Skeletal muscle satellite cell (primary cell): ENCODE results near the gene COL24A1.
A peak's percentile ranks its signal among the peaks of the same experiment; 100 is the strongest.

ENCODE experiments used
- H3K27me3 ChIP-seq: 2 replicates; pipeline ENCODE4 v1.7.0; 2013; ENCODE audit warnings: low read length; ENCODE audit not compliant: control insufficient read depth, insufficient read depth
- H3K36me3 ChIP-seq: 2 replicates; pipeline ENCODE4 v1.7.0; 2013; ENCODE audit warnings: mild to moderate bottlenecking, control low read depth, low read length; ENCODE audit not compliant: insufficient read depth
- H3K4me1 ChIP-seq: 2 replicates; pipeline ENCODE4 v1.7.0; 2013; ENCODE audit warnings: low read length; ENCODE audit not compliant: control insufficient read depth, insufficient read depth
- H3K4me2 ChIP-seq: 2 replicates; pipeline ENCODE4 v1.7.0; 2013; ENCODE audit warnings: mild to moderate bottlenecking, low read length
- H3K4me3 ChIP-seq: 2 replicates; pipeline ENCODE4 v1.7.0; 2013; ENCODE audit warnings: low read length
- H3K9ac ChIP-seq: 2 replicates; pipeline ENCODE4 v1.7.0; 2013; ENCODE audit warnings: mild to moderate bottlenecking, low read depth, low read length, moderate library complexity
- H3K9me3 ChIP-seq: replicated peaks from 2 replicates; pipeline ENCODE4 v1.7.0; 2013; ENCODE audit warnings: mild to moderate bottlenecking, control low read depth, low read length

The COL24A1 gene

DNA sequence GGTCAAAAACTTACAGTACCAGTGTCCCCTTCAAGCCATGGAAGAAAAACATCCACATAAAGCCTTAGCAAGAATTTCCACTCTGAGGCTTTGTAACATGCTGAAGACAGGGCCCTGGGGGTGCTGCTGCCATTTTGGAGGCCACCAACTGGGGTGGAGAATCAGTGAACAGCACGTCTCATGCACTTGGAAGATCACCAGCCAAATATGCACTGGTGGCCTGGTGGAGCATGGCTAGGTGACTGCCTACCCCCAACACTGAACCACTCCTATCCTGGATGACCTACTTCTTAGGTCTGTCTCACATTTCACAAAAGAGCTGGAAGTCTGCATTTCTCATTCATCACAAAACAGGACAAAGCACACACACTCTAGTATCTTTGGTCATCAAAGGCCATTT, 126.4 kb downstream of the COL24A1 start:
- no peaks in the 10 kb centered on the region for H3K4me1 ChIP-seq
- no peak overlapping the region for H3K4me2 ChIP-seq
- no peaks in the 10 kb centered on the region for H3K36me3 ChIP-seq
- H3K9me3 ChIP-seq, result no peaks in the 10 kb centered on the region
- H3K9ac ChIP-seq, result no peak overlapping the region
- no peaks in the 10 kb centered on the region for H3K27me3 ChIP-seq
- H3K4me3 ChIP-seq, result no peak overlapping the region

DNA sequence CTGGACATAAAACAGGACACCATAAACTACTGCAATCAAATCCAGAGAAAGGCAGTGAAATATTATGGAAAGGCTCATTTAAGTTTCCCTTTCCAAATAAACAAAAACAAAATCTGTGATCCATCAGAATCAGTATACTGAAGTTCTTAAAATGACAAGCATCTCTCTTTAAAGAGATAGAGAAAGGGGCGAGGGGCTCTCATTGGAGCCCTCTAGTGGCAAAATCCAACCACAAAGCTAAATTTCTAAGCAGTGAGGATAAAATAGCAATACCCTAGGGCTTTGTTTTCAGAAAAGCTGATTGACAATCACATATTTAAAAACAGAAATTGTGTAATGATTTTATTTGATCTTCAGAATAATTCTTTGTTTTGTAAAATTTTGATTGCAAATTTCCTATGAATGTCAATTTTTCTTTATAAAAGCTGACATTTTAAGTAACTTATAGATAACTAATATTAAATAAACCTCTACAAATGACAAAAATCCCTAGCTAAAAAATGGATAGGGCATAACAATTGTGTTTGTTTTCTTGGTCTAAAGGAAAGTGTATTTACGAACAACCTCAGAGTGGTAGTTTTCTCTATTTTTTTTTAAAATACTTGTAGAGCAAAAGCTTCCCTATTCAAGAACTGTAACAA, 138.2 kb downstream of the COL24A1 start:
- Histone ChIP-seq H3K4me2 (no peak overlapping the region), H3K36me3 (no peaks in the 10 kb centered on the region), H3K9ac (no peak overlapping the region), H3K9me3 (no peaks in the 10 kb centered on the region), H3K4me3 (no peak overlapping the region), H3K4me1 (peaks cover 3% of the 10 kb centered on the region), H3K27me3 (no peaks in the 10 kb centered on the region)

DNA sequence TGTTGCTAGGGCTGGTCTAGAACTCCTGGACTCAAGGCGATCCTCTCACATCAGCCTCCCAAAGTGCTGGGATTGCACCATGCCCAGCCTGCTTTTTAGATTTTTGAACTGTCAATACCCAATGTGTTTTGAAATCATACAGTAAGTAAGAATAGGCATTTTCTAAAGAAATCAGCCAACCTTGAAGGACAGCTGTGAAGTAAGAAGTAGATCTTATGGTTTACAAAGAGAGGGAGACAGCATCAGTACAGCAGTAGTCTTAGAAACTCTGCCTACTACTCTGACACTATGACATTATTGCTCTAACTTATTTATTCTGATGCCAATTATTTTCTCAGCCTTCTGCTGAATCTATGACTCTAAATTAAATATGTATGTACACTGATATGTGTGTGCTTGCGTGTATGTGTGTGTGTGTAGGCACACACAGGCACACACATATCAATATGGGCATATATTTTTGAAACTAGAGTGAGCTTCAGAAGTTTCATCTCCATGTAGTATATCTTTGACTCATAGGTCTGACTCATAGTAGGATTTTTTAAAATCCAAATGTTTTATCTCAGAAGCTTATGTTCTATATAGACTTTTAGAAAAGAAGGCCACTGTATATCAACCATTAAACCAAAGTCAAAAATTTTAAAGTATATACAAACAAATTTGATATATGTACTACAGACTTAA, 140.4 kb downstream of the COL24A1 start:
- Histone ChIP-seq H3K4me2 (no peak overlapping the region), H3K4me3 (no peak overlapping the region), H3K4me1 (peaks cover 3% of the 10 kb centered on the region), H3K36me3 (no peaks in the 10 kb centered on the region), H3K9ac (no peak overlapping the region), H3K9me3 (no peaks in the 10 kb centered on the region), H3K27me3 (no peaks in the 10 kb centered on the region)

DNA sequence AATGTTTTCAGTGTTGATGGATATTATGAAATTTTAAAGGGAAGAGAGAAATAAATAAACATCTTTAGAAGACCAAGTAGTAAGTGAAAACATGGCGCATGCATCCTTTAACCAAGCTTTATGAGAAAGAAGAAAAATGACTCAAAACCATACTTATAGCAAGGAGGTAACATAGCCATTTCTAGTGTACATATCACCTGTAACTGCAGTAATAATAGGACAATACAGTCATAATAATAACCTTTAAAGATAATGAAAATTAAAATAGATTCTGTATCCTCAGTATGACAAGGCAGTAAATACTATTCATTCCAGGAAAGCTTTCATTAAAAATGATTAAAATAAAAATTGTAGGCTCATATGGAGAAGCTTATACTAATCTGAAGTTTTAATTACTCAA, 141.2 kb downstream of the COL24A1 start:
- H3K4me2 ChIP-seq, result no peak overlapping the region
- H3K4me3 ChIP-seq, result no peak overlapping the region
- no peak overlapping the region for H3K9ac ChIP-seq
- no peaks in the 10 kb centered on the region for H3K27me3 ChIP-seq
- H3K4me1 ChIP-seq, result peaks cover 3% of the 10 kb centered on the region
- H3K9me3 ChIP-seq, result no peaks in the 10 kb centered on the region
- no peaks in the 10 kb centered on the region for H3K36me3 ChIP-seq

DNA sequence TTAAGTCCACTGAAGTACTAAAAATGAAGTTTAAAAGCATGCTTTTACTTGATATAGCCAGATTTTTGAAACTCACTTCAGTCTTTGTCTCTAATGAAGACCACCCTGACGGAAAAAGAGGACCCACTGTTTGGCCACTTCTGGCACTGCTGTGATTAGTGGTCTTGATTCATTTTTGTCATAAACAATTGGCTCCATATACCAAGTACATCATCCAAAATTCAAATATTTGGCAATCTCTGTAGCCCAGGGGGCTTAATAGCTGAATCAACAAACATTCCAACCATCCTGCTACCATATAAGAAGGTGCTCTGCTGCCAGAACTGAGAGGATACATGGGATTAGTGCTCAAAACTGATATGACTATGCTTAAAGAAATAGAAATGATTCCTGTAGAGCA, 156.0 kb downstream of the COL24A1 start:
- no peak overlapping the region for H3K4me3 ChIP-seq
- no peaks in the 10 kb centered on the region for H3K27me3 ChIP-seq
- H3K9ac ChIP-seq, result no peak overlapping the region
- no peaks in the 10 kb centered on the region for H3K9me3 ChIP-seq
- H3K4me1 ChIP-seq, result no peaks in the 10 kb centered on the region
- H3K36me3 ChIP-seq, result no peaks in the 10 kb centered on the region
- H3K4me2 ChIP-seq, result no peak overlapping the region

DNA sequence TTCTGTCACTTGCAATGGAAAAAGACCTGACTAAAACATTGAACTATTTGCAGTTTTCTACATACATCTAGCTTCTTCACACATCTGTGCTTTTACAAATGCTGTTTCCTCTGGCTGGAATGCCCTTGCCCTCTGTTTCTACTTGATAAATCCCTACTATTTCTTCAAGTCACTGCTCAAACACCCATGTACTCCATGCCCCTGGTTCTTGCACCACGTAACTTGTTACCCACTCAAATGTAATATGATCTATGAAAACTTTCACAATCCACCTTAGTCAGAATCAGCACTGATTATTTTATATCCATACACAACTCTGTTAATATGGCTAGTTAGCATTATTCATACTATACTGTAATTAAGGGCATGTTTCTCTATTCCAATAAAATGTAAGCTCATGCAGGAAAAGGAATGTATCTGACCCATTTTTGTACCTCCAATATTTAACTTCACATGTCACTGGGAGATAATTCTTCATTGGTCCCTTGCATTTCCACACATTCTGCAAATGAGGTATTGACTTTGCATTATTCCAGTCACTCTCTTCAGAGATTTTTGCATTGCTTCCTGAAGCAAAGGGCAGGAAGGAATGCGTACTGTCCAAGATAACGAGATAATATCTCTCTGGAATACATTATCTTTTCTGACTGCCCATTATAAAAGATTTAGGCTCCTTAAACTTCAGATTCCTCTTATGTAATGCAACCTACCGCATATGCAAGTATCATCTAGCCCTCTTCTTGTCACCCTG, 158.3 kb downstream of the COL24A1 start:
- Histone ChIP-seq H3K4me2 (no peak overlapping the region), H3K9ac (no peak overlapping the region), H3K4me1 (peaks cover 2% of the 10 kb centered on the region), H3K9me3 (no peaks in the 10 kb centered on the region), H3K36me3 (no peaks in the 10 kb centered on the region), H3K4me3 (no peak overlapping the region), H3K27me3 (no peaks in the 10 kb centered on the region)

DNA sequence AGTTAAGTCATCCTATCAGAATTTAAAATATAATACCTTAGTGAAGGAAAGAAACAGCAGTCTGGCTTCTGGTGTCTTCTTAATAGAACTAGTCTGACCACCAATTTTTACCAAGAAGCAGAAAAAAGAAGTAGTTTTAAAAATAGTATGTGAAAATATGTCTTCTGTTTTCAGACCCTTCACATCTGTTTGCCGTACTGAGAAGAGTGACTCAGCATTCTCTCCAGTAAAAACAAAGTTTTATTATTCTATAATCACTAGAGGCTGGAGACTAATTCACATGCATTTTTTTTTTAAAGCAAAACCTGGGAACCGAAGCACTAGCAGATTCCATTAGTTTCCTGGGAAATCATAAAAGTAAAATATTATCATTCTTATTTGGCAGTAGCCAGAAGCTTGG, 163.8 kb downstream of the COL24A1 start:
- Histone ChIP-seq H3K9me3 (no peaks in the 10 kb centered on the region), H3K4me3 (peak overlapping the region; percentile 38), H3K4me2 (peak overlapping the region; percentile 74), H3K27me3 (no peaks in the 10 kb centered on the region), H3K4me1 (peaks cover 6% of the 10 kb centered on the region), H3K9ac (peak overlapping the region; percentile 40), H3K36me3 (no peaks in the 10 kb centered on the region)

DNA sequence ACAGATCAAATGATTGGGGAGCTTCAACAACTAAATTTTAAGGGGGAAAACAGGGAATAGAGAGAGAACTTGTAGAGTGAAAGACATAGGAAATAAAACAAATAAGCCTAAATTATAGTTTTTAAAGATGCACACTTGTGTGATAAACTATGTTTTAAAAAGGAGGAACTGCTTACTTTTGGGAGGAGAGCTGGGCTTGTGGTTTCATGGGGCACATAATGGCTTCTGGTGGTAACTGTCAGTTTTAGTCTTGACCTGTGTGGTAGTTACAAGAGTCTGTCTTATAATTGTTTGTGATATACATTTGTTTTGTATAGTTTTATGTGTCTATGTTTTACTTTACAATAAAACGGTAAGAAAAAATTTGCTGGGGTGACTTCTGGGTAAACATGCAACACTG, 165.3 kb downstream of the COL24A1 start:
- no peak overlapping the region for H3K4me2 ChIP-seq
- H3K4me3 ChIP-seq, result no peak overlapping the region
- no peaks in the 10 kb centered on the region for H3K27me3 ChIP-seq
- H3K9me3 ChIP-seq, result no peaks in the 10 kb centered on the region
- no peaks in the 10 kb centered on the region for H3K36me3 ChIP-seq
- H3K9ac ChIP-seq, result no peak overlapping the region
- peaks cover 6% of the 10 kb centered on the region for H3K4me1 ChIP-seq

DNA sequence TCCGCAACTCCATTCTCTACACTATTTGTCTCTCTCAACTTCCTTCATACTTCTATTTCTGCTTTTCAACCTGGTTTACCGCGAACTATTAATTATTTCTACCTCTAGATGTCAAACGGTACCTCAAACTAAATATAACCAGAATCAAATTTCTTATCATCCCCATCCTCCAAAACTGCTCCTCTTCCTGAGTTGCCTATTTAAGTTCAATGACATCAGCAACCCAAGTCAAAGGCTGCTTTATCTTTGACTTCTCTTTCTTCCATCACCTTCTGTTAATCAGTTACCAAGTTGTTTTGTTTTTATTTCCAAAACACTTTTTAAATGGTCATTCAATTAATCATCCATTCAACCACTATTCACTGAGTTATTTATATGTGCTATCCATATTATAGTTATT, 171.9 kb downstream of the COL24A1 start:
- Histone ChIP-seq H3K4me1 (no peaks in the 10 kb centered on the region), H3K27me3 (no peaks in the 10 kb centered on the region), H3K4me2 (no peak overlapping the region), H3K9me3 (no peaks in the 10 kb centered on the region), H3K36me3 (no peaks in the 10 kb centered on the region), H3K9ac (no peak overlapping the region), H3K4me3 (no peak overlapping the region)

DNA sequence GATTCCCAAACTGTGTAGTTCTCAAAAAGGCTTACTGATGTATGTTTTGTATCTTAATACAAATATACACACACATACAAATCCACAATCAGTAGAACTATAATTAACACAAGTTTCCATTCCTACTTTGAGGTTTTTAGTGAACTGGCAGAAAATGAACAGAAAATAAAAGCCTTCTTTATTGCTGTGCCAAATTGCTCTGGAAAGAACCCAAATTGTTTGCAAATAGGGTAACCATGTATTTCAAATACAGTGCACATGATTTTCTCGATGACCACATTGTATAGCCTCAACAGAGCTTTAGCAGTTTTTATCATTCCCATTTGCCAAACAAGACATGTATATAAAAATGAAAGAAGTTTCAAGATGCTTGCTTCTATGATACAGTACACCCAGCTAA, 173.3 kb downstream of the COL24A1 start:
- Histone ChIP-seq H3K9ac (no peak overlapping the region), H3K9me3 (no peaks in the 10 kb centered on the region), H3K27me3 (no peaks in the 10 kb centered on the region), H3K4me1 (no peaks in the 10 kb centered on the region), H3K4me3 (no peak overlapping the region), H3K36me3 (no peaks in the 10 kb centered on the region), H3K4me2 (no peak overlapping the region)

DNA sequence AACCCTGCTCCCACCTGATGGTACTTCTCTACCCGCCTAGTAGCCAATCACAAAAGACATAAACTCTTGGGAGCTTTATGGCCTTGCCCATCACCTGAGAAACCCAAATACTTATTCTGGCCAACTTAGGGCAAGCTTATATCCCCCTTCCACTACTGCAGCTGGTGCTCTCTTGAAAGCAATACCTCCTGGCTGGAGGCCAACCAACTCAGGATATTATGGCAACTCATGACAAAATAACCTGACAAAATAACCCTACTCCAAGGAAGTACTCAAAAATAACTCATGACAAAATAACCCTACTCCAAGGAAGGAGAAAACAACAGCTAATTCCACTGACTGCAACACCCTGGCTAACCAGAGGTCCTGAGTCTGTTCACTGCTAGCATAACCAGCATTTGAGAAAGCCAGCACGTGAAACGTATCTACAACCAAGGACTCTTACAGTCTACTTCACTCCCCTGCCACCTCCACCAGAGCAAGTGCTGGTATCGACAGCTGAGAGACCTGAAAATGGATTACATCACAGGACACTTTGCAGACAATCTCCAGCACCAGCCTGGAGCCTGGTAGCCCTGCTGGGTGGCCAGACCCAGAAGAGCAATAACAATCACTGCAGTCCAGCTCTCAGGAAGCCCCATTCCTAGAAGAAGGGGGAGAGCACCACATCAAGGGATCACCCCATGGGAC, 179.9 kb downstream of the COL24A1 start:
- Histone ChIP-seq H3K4me2 (no peak overlapping the region), H3K9ac (no peak overlapping the region), H3K27me3 (no peaks in the 10 kb centered on the region), H3K36me3 (no peaks in the 10 kb centered on the region), H3K4me3 (no peak overlapping the region), H3K4me1 (no peaks in the 10 kb centered on the region), H3K9me3 (no peaks in the 10 kb centered on the region)
